Fibroblast of upper back skin (primary cell): Measurements from ENCODE around the gene CFAP157.
A peak's percentile ranks its signal among the peaks of the same experiment; 100 is the strongest.

ENCODE experiments used
- DNase-seq: peaks from one replicate; pipeline ENCODE4 v3.0.0-alpha.2; 2013

CFAP157 gene

DNA sequence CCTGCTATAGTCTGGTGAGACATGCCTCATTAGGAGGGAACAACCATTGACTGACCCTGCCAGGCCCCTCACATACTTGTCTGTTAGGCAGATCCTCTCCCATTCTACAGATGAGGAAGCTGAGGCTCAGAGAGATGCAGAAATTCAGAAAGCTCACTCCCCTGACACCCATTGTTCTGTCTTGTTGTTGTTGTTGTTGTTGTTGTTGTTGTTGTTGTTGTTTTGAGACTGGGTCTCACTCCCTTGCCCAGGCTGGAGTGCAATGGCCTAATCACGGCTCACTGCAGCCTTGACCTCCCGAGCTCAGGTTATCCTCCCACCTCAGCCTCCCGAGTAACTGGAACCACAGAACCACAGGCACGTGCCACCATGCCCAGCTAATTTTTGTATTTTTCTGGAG lies 13.1 kb upstream of the CFAP157 start:
- no peak for DNase-seq

GRCh38 chr9:127694890-127695720 lies 11.7 kb upstream of the CFAP157 start:
- DNase-seq = peak; percentile 68

DNA sequence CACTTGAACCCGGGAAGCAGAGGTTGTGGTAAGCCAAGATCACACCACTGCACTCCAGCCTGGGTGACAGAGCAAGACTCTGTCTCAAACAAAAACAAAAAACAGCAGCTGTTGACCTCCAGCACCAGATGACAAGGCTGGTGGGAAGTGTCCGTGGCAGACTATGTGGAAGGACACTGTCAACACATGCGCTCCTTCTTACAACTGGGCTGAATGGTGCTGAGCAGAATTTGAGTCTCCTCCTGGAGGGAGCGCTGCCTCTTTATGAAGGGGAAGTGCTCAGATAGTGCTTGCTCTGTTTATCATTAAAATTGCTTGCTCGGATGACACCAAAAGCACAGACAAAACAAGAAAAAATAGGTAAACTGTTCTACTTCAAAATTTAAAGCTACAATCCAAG lies 9.2 kb upstream of the CFAP157 start:
- DNase-seq = no peak

DNA sequence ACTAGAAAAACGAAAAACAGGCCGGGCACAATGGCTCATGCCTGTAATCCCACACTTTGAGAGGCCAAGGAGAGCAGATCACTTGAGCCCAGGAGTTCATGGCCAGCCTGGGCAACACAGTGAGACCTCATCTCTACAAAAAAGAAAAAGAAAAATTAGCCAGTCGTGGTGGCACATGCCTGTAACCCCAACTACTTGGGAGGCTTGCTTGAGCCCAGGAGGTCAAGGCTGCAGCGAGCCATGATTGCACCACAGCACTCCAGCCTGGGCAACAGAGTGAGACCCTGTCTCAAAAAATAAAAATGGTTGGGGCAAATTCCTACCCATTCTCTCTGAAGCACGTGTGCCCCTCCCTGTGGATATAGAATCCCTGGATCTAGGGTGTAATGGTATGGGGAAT lies 8.4 kb upstream of the CFAP157 start:
- no peak for DNase-seq

GRCh38 chr9:127698985-127699670 lies 7.7 kb upstream of the CFAP157 start:
- DNase-seq = peak; percentile 97

DNA sequence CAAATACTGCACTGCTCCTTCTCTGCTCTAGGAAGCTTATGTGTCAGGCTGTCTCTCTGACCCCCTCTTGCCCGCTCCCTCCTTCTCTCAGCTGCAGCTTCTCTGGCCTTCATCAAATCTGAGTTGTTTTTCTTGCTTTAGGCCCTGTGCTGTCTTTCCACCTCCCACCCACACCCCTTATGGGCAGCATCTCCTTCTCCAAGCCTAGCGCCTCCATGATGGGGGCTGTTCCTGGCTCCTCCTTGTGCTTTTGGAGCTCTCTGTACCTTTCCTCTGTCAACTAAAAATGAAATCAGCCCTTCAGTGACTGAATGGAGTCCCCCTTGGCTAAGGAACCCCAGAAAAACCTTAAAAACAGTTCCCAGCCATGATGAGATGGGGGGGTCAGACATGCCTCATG lies 6.6 kb upstream of the CFAP157 start:
- no peak for DNase-seq

- no peak for DNase-seq
These were observed 6.1 kb upstream of the CFAP157 start for GRCh38 chr9:127700594-127701255.

DNA sequence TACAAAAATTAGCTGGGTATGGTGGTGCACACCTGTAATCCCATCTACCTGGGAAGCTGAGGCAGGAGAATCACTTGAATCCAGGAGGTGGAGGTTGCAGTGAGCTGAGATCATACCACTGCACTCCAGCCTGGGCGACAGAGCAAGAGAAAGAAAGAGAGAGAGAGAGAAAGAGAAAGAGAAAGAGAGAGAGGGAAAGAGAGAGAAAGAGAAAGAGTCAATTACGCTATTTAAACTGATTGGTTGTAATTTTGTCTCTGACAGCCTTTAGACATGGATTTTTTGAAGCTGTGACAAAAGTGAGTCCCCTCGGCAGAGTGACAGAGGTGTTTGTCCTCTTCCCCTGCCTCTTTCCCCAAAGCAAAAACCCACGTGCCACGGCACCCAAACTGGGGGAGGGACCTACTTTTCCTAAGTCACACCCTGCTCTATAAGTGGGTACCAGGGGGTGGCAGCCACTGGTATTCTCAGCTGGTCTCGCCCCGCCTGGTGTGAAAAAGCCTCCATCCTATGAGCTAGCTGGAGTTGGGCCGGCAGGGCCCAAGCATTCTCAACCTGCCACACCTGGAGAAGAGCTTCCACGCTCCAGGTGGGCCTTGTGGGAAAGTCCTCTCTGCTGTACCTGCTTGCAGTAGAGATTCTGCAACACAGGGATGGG lies 3.4 kb upstream of the CFAP157 start:
- no peak for DNase-seq

DNA sequence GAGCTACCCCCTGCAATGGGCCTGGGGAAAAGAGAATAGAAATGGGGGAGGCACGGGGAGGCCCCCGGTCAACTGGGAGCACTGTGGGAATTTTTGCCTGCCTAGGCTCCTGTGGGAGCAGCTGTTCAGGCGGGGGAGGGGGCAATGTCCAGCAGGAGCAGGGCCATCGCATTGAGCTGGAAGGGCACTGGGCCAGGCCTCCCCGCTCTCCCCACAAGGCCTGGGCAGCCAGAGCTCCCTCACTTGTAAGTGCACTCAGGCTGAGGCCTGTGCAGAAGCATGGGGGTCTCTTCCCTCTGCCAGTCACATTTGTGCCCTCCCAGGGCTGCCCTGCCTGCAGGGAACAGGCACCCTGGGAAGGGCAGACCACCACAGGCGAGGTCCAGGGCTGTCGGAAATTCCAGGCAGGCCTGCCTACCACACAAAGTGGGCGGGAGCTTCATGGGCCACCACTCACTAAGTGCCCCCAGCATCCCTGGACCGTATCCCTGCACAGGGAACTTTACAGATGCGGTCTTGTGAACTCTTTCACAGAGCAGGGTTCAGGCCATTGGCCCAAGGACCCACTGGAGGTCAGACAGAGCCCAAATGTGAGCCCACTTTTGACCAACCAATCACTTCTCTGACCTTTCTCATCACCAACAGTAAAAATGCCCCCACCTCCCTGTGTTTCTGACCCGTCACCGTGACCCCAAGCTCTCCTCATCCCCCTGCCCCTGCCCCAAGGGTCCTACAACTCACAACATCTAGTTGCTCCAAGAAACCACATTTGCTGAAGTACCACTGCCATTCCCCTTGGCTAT lies 1.0 kb upstream of the CFAP157 start:
- no peak for DNase-seq

- no peak for DNase-seq
These were observed 978 bp downstream of the CFAP157 start for GRCh38 chr9:127707766-127708165.

- no peak for DNase-seq
These were observed 2.3 kb downstream of the CFAP157 start for GRCh38 chr9:127708952-127709587.

- no peak for DNase-seq
These were observed 3.5 kb downstream of the CFAP157 start for GRCh38 chr9:127710204-127710783.

- no peak for DNase-seq
These were observed 4.5 kb downstream of the CFAP157 start for GRCh38 chr9:127711226-127711701.

DNA sequence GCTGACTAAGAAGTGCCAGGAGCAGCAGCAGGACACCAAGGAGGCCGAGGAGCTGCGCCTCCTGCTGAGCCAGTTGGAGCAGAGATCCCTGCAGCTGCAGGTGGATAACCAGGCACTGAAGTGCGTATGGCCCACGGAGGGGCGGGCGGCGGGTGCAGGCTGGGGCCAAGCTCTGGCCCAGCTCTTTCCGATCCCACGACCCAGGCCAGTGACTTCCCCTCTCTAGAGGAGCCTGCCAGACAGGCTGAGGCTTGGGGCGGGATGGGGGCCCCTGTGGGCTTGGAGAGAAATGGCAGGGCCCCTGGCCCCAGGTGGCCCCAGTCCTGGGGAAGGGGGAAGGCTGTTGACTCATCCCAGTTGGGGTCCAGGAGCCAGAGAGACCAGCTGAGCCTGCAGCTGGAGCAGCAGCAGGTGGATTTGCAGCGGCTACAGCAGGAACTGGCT lies 5.1 kb downstream of the CFAP157 start:
- no peak for DNase-seq

GRCh38 chr9:127712371-127712770 lies 5.6 kb downstream of the CFAP157 start:
- no peak for DNase-seq

GRCh38 chr9:127712867-127713266 lies 6.1 kb downstream of the CFAP157 start:
- DNase-seq = no peak

DNA sequence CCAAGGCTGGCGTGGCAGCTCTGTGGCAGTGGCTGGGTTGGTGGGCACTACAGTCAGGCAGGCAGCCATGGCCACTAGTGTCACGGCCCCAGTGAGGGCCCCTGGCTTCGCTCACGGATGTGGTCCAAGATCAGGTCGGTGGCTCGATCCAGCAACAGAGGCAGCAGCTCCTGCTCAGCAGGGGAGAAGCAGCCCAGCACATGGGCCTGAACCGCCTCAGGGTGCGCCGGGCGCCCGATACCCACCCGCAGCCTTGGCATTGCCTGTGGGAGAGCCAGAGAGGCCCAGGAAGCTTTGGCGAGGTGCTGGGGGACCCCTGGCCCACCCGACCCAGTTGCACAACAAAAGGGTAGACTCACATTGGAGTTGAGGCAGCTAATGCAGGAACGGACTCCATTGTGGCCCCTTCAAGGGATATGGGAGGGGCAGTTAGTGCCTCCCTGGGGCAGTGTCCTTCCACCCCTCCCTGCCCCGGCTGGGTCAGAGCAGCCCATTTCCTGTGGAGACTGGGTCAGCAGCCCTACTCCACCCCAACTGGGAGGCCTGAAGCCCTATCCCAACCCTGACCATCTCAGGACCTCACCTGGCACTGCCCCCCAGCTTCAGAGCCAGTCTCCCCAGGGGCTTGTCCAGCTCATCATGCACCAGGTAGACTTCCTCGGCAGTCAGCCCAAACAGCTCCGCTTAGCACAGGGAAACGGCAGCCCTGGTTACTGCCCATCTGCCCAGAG lies 7.4 kb downstream of the CFAP157 start:
- no peak for DNase-seq

- no peak for DNase-seq
These were observed 8.2 kb downstream of the CFAP157 start for GRCh38 chr9:127714951-127715469.

GRCh38 chr9:127715470-127716337 lies 8.9 kb downstream of the CFAP157 start, which contains the start of the genes PTRH1 and TTC16:
Gene PTRH1 (minus strand): TSS chr9:127715663. CDS start chr9:127715639, 24 bp downstream.
Gene TTC16 (plus strand): TSS chr9:127716079. CDS start chr9:127716146, 67 bp downstream.
- DNase-seq = peak; percentile 94
